HG03066 (cell line): Measurements from ENCODE around the gene SLC22A5.
"Not testable (repeated sequence)": the region's sequence is repeated elsewhere in the genome, so short reads cannot be mapped to it uniquely, and the experiment has no call there.

ENCODE experiments used
- ATAC-seq: cut with Tn5 transposase; IDR thresholded peaks from one replicate; pipeline ENCODE4 v1.9.1; 2021; ENCODE audit warnings: low read depth; ENCODE audit not compliant: unreplicated experiment

SLC22A5 gene

GRCh38 chr5:132386644-132387286 is 17.3 kb downstream of the SLC22A5 start:
- peak; percentile 80 for ATAC-seq

GRCh38 chr5:132387640-132388117 is 18.2 kb downstream of the SLC22A5 start:
- ATAC-seq: no peak

GRCh38 chr5:132388244-132389050 is 18.9 kb downstream of the SLC22A5 start:
- ATAC-seq: no peak

- ATAC-seq: no peak
These were observed 19.5 kb downstream of the SLC22A5 start for GRCh38 chr5:132389051-132389331.

GRCh38 chr5:132389585-132390286 is 20.2 kb downstream of the SLC22A5 start:
- ATAC-seq: no peak

- ATAC-seq: no peak
These were observed 21.7 kb downstream of the SLC22A5 start for GRCh38 chr5:132391247-132391646.

GRCh38 chr5:132391870-132392269 is 22.4 kb downstream of the SLC22A5 start:
- ATAC-seq: no peak

- no peak for ATAC-seq
These were observed 22.9 kb downstream of the SLC22A5 start for GRCh38 chr5:132392411-132392810.

- ATAC-seq: no peak
These were observed 23.7 kb downstream of the SLC22A5 start for GRCh38 chr5:132392978-132393825.

- ATAC-seq: peak; percentile 75
These were observed 25.3 kb downstream of the SLC22A5 start for GRCh38 chr5:132394667-132395259.

- no peak for ATAC-seq
These were observed 27.1 kb downstream of the SLC22A5 start for GRCh38 chr5:132396589-132397031.

GRCh38 chr5:132397224-132397623 is 27.7 kb downstream of the SLC22A5 start:
- ATAC-seq: no peak

GRCh38 chr5:132397936-132398675 is 28.6 kb downstream of the SLC22A5 start:
- not testable (repeated sequence) for ATAC-seq

GRCh38 chr5:132404041-132404440 is 34.5 kb downstream of the SLC22A5 start:
- ATAC-seq: not testable (repeated sequence)

GRCh38 chr5:132405646-132406045 is 36.1 kb downstream of the SLC22A5 start:
- no peak for ATAC-seq

GRCh38 chr5:132406144-132406783 is 36.8 kb downstream of the SLC22A5 start:
- no peak for ATAC-seq

- ATAC-seq: no peak
These were observed 38.5 kb downstream of the SLC22A5 start for GRCh38 chr5:132407970-132408369.

GRCh38 chr5:132408456-132408855 is 38.9 kb downstream of the SLC22A5 start:
- no peak for ATAC-seq

GRCh38 chr5:132408965-132409364 is 39.5 kb downstream of the SLC22A5 start:
- ATAC-seq: no peak
